ENCODE data around the gene RMRP. TPM values are rescaled to one million over a fixed set of nuclear protein-coding genes. Genes with fewer than 3 reads are reported as not detected.

Gene RMRP
- polyA plus RNA-seq, 2 donors: 3.3 to 333 TPM

GRCh38 chr9:35682051-35682450 is 24.2 kb upstream of the RMRP start:
- H3K9me3 ChIP-seq (ENCODE audit: control insufficient read depth in 2 of 2, insufficient read depth in 1 of 2, low read depth in 1 of 2, low read length in 1 of 2): peaks cover 0 to 3% of the 10 kb centered on the region in 2 donors
- no peaks in the 10 kb centered on the region for H3K27me3 ChIP-seq (ENCODE audit: control insufficient read depth in 1 of 2, insufficient read depth in 2 of 2, low read length in 2 of 2)
- H3K36me3 ChIP-seq (ENCODE audit: control insufficient read depth in 2 of 2, insufficient read depth in 2 of 2, low read length in 1 of 2): peaks cover 0 to 12% of the 10 kb centered on the region in 2 donors
- H3K4me3 ChIP-seq (ENCODE audit: low read depth in 1 of 2, low read length in 2 of 2): no peak overlapping the region
- peak overlapping the region; percentile 20 to 50 for H3K27ac ChIP-seq (ENCODE audit: low read depth in 2 of 2, low read length in 1 of 2)
- peaks cover 0 to 2% of the 10 kb centered on the region in 2 donors for H3K4me1 ChIP-seq (ENCODE audit: control insufficient read depth in 2 of 2, insufficient read depth in 2 of 2, low read length in 1 of 2)
- WGBS, 2 donors: 71 to 75% methylated on average over 6 of the region's 6 CpGs

GRCh38 chr9:35681341-35682002 is 23.7 kb upstream of the RMRP start:
- WGBS, 2 donors: 47 to 53% methylated on average over 3 of the region's 3 CpGs
- H3K27ac ChIP-seq (ENCODE audit: low read depth in 2 of 2, low read length in 1 of 2): peak overlapping the region; percentile 20 to 50

GRCh38 chr9:35680331-35681105 is 22.7 kb upstream of the RMRP start:
- peaks cover 2 to 4% of the 10 kb centered on the region in 2 donors for H3K4me1 ChIP-seq (ENCODE audit: control insufficient read depth in 2 of 2, insufficient read depth in 2 of 2, low read length in 1 of 2)

More at GRCh38 chr9:35681341-35682002, 23.7 kb upstream of the RMRP start:
- H3K4me3 ChIP-seq (ENCODE audit: low read depth in 1 of 2, low read length in 2 of 2): no peak overlapping the region
- peaks cover 0 to 12% of the 10 kb centered on the region in 2 donors for H3K36me3 ChIP-seq (ENCODE audit: control insufficient read depth in 2 of 2, insufficient read depth in 2 of 2, low read length in 1 of 2)
- no peaks in the 10 kb centered on the region for H3K27me3 ChIP-seq (ENCODE audit: control insufficient read depth in 1 of 2, insufficient read depth in 2 of 2, low read length in 2 of 2)
- peaks cover 0 to 2% of the 10 kb centered on the region in 2 donors for H3K4me1 ChIP-seq (ENCODE audit: control insufficient read depth in 2 of 2, insufficient read depth in 2 of 2, low read length in 1 of 2)
- H3K9me3 ChIP-seq (ENCODE audit: control insufficient read depth in 2 of 2, insufficient read depth in 1 of 2, low read depth in 1 of 2, low read length in 1 of 2): peaks cover 0 to 3% of the 10 kb centered on the region in 2 donors

GRCh38 chr9:35679766-35680330 is 22.0 kb upstream of the RMRP start:
- whole genome bisulfite sequencing, 2 donors: 83% methylated on average over 8 of the region's 8 CpGs
- Histone ChIP-seq H3K36me3 (ENCODE audit: control insufficient read depth in 2 of 2, insufficient read depth in 2 of 2, low read length in 1 of 2) (peaks cover 0 to 7% of the 10 kb centered on the region in 2 donors), H3K27me3 (ENCODE audit: control insufficient read depth in 1 of 2, insufficient read depth in 2 of 2, low read length in 2 of 2) (no peaks in the 10 kb centered on the region), H3K4me3 (ENCODE audit: low read depth in 1 of 2, low read length in 2 of 2) (no peak overlapping the region), H3K27ac (ENCODE audit: low read depth in 2 of 2, low read length in 1 of 2) (no peak overlapping the region), H3K9me3 (ENCODE audit: control insufficient read depth in 2 of 2, insufficient read depth in 1 of 2, low read depth in 1 of 2, low read length in 1 of 2) (peaks cover 0 to 3% of the 10 kb centered on the region in 2 donors), H3K4me1 (ENCODE audit: control insufficient read depth in 2 of 2, insufficient read depth in 2 of 2, low read length in 1 of 2) (peaks cover 2 to 4% of the 10 kb centered on the region in 2 donors)

More at GRCh38 chr9:35680331-35681105, 22.7 kb upstream of the RMRP start:
- peaks cover 0 to 12% of the 10 kb centered on the region in 2 donors for H3K36me3 ChIP-seq (ENCODE audit: control insufficient read depth in 2 of 2, insufficient read depth in 2 of 2, low read length in 1 of 2)
- WGBS, 2 donors: 51 to 64% methylated on average over 15 of the region's 15 CpGs
- H3K4me3 ChIP-seq (ENCODE audit: low read depth in 1 of 2, low read length in 2 of 2): no peak overlapping the region
- H3K9me3 ChIP-seq (ENCODE audit: control insufficient read depth in 2 of 2, insufficient read depth in 1 of 2, low read depth in 1 of 2, low read length in 1 of 2): peaks cover 0 to 3% of the 10 kb centered on the region in 2 donors
- H3K27me3 ChIP-seq (ENCODE audit: control insufficient read depth in 1 of 2, insufficient read depth in 2 of 2, low read length in 2 of 2): no peaks in the 10 kb centered on the region
- H3K27ac ChIP-seq (ENCODE audit: low read depth in 2 of 2, low read length in 1 of 2): peak overlapping the region in 1 of 2 donors; percentile 65

GRCh38 chr9:35679091-35679490 is 21.3 kb upstream of the RMRP start:
- H3K4me1 ChIP-seq (ENCODE audit: control insufficient read depth in 2 of 2, insufficient read depth in 2 of 2, low read length in 1 of 2): peaks cover 2 to 4% of the 10 kb centered on the region in 2 donors
- H3K9me3 ChIP-seq (ENCODE audit: control insufficient read depth in 2 of 2, insufficient read depth in 1 of 2, low read depth in 1 of 2, low read length in 1 of 2): peaks cover 0 to 3% of the 10 kb centered on the region in 2 donors
- H3K27me3 ChIP-seq (ENCODE audit: control insufficient read depth in 1 of 2, insufficient read depth in 2 of 2, low read length in 2 of 2): no peaks in the 10 kb centered on the region
- no peak overlapping the region for H3K4me3 ChIP-seq (ENCODE audit: low read depth in 1 of 2, low read length in 2 of 2)
- H3K27ac ChIP-seq (ENCODE audit: low read depth in 2 of 2, low read length in 1 of 2): no peak overlapping the region
- WGBS, 2 donors: 89 to 92% methylated on average over 5 of the region's 5 CpGs
- H3K36me3 ChIP-seq (ENCODE audit: control insufficient read depth in 2 of 2, insufficient read depth in 2 of 2, low read length in 1 of 2): no peaks in the 10 kb centered on the region

- Histone ChIP-seq H3K27me3 (ENCODE audit: control insufficient read depth in 1 of 2, insufficient read depth in 2 of 2, low read length in 2 of 2) (no peaks in the 10 kb centered on the region), H3K4me1 (ENCODE audit: control insufficient read depth in 2 of 2, insufficient read depth in 2 of 2, low read length in 1 of 2) (peaks cover 0 to 10% of the 10 kb centered on the region in 2 donors), H3K36me3 (ENCODE audit: control insufficient read depth in 2 of 2, insufficient read depth in 2 of 2, low read length in 1 of 2) (no peaks in the 10 kb centered on the region), H3K9me3 (ENCODE audit: control insufficient read depth in 2 of 2, insufficient read depth in 1 of 2, low read depth in 1 of 2, low read length in 1 of 2) (no peaks in the 10 kb centered on the region), H3K4me3 (ENCODE audit: low read depth in 1 of 2, low read length in 2 of 2) (peak overlapping the region; percentile 7 to 26), H3K27ac (ENCODE audit: low read depth in 2 of 2, low read length in 1 of 2) (no peak overlapping the region)
- WGBS, 2 donors: 10 to 12% methylated on average over 46 to 51 of the region's 51 CpGs
Measured at GRCh38 chr9:35675732-35676392, 18.0 kb upstream of the RMRP start.

- no peaks in the 10 kb centered on the region for H3K9me3 ChIP-seq (ENCODE audit: control insufficient read depth in 2 of 2, insufficient read depth in 1 of 2, low read depth in 1 of 2, low read length in 1 of 2)
- peaks cover 0 to 10% of the 10 kb centered on the region in 2 donors for H3K4me1 ChIP-seq (ENCODE audit: control insufficient read depth in 2 of 2, insufficient read depth in 2 of 2, low read length in 1 of 2)
- 43% methylated on average over 13 of the region's 13 CpGs for WGBS, 2 donors
- H3K36me3 ChIP-seq (ENCODE audit: control insufficient read depth in 2 of 2, insufficient read depth in 2 of 2, low read length in 1 of 2): no peaks in the 10 kb centered on the region
- H3K27ac ChIP-seq (ENCODE audit: low read depth in 2 of 2, low read length in 1 of 2): no peak overlapping the region
- no peaks in the 10 kb centered on the region for H3K27me3 ChIP-seq (ENCODE audit: control insufficient read depth in 1 of 2, insufficient read depth in 2 of 2, low read length in 2 of 2)
- no peak overlapping the region for H3K4me3 ChIP-seq (ENCODE audit: low read depth in 1 of 2, low read length in 2 of 2)
Measured at GRCh38 chr9:35675204-35675603, 17.4 kb upstream of the RMRP start.

- Histone ChIP-seq H3K9me3 (ENCODE audit: control insufficient read depth in 2 of 2, insufficient read depth in 1 of 2, low read depth in 1 of 2, low read length in 1 of 2) (no peaks in the 10 kb centered on the region), H3K4me1 (ENCODE audit: control insufficient read depth in 2 of 2, insufficient read depth in 2 of 2, low read length in 1 of 2) (peaks cover 0 to 10% of the 10 kb centered on the region in 2 donors), H3K36me3 (ENCODE audit: control insufficient read depth in 2 of 2, insufficient read depth in 2 of 2, low read length in 1 of 2) (no peaks in the 10 kb centered on the region), H3K27me3 (ENCODE audit: control insufficient read depth in 1 of 2, insufficient read depth in 2 of 2, low read length in 2 of 2) (no peaks in the 10 kb centered on the region), H3K27ac (ENCODE audit: low read depth in 2 of 2, low read length in 1 of 2) (no peak overlapping the region), H3K4me3 (ENCODE audit: low read depth in 1 of 2, low read length in 2 of 2) (no peak overlapping the region)
- 54 to 62% methylated on average over 3 of the region's 3 CpGs for WGBS, 2 donors
Measured at GRCh38 chr9:35674025-35674361, 16.2 kb upstream of the RMRP start.
